IMR-90 (cell line): ENCODE results near the gene XPR1.

ENCODE experiments used
- CHD1 ChIP-seq: IDR thresholded peaks from 2 replicates; pipeline ENCODE4 v1.6.1; 2012; ENCODE audit warnings: low read depth, low read length, improper control_type of control experiment
- FOS ChIP-seq: fragments of 150-350 bp; IDR thresholded peaks from 2 replicates; pipeline ENCODE4 v1.6.1; 2016; ENCODE audit warnings: low read depth, low read length
- MAZ ChIP-seq: IDR thresholded peaks from 2 replicates; pipeline ENCODE4 v1.6.1; 2012; ENCODE audit warnings: low read depth, mild to moderate bottlenecking, low read length, improper control_type of control experiment, moderate library complexity, borderline replicate concordance
- MXI1 ChIP-seq: IDR thresholded peaks from 2 replicates; pipeline ENCODE4 v1.6.1; 2012; ENCODE audit warnings: low read depth, mild to moderate bottlenecking, low read length, moderate library complexity, borderline replicate concordance
- POLR2A ChIP-seq: IDR thresholded peaks from 2 replicates; pipeline ENCODE4 v1.6.1; 2012; ENCODE audit warnings: mild to moderate bottlenecking, low read depth, low read length
- RAD21 ChIP-seq: IDR thresholded peaks from 2 replicates; pipeline ENCODE4 v1.6.1; 2012; ENCODE audit warnings: low read length, improper control_type of control experiment
- RCOR1 ChIP-seq: IDR thresholded peaks from 2 replicates; pipeline ENCODE4 v1.6.1; 2012; ENCODE audit warnings: mild to moderate bottlenecking, low read length, improper control_type of control experiment; ENCODE audit not compliant: insufficient replicate concordance
- RFX5 ChIP-seq: IDR thresholded peaks from 2 replicates; pipeline ENCODE4 v1.8.0; 2012; ENCODE audit warnings: low read depth, mild to moderate bottlenecking, low read length, moderate library complexity
- SMC3 ChIP-seq: fragments of 150-350 bp; IDR thresholded peaks from 2 replicates; pipeline ENCODE4 v1.6.1; 2016; ENCODE audit warnings: low read depth, mild to moderate bottlenecking, antibody characterized with exemption, low read length, moderate library complexity
- TF ChIP-seq, protein P1 (sequence below): fragments of 150-350 bp; IDR thresholded peaks from 2 replicates; pipeline ENCODE4 v1.6.1; 2016; ENCODE audit warnings: low read depth, mild to moderate bottlenecking, low read length, moderate library complexity, borderline replicate concordance
- TF ChIP-seq, protein P2 (sequence below): conservative IDR thresholded peaks from 2 replicates; pipeline ENCODE4 v1.5.1; 2012; ENCODE audit warnings: mild to moderate bottlenecking, low read depth, low read length, improper control_type of control experiment

DNA sequence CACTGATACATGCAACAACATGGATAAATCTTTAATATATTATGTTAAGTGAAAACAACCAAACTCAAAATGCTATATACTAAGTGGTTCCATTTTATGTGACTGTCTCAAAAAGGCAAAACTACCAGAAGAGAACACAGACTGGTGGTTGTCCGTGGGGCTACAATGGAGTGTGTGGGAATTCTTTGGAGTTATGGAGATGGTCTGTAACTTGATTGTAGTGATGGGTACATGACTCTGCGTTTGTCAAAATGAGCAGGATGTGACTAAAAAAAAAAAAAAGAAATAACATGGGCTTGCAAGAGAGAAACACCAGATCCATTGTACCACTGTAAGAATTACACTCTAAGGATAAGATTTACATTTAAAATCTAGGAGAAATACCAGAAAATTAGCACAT, 228.7 kb downstream of the XPR1 start:
- TF ChIP-seq RFX5 = no peak
- TF ChIP-seq, protein P1, sequence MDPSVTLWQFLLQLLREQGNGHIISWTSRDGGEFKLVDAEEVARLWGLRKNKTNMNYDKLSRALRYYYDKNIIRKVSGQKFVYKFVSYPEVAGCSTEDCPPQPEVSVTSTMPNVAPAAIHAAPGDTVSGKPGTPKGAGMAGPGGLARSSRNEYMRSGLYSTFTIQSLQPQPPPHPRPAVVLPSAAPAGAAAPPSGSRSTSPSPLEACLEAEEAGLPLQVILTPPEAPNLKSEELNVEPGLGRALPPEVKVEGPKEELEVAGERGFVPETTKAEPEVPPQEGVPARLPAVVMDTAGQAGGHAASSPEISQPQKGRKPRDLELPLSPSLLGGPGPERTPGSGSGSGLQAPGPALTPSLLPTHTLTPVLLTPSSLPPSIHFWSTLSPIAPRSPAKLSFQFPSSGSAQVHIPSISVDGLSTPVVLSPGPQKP = no peak
- no peak for TF ChIP-seq RAD21
- TF ChIP-seq FOS = no peak
- TF ChIP-seq, protein P2, sequence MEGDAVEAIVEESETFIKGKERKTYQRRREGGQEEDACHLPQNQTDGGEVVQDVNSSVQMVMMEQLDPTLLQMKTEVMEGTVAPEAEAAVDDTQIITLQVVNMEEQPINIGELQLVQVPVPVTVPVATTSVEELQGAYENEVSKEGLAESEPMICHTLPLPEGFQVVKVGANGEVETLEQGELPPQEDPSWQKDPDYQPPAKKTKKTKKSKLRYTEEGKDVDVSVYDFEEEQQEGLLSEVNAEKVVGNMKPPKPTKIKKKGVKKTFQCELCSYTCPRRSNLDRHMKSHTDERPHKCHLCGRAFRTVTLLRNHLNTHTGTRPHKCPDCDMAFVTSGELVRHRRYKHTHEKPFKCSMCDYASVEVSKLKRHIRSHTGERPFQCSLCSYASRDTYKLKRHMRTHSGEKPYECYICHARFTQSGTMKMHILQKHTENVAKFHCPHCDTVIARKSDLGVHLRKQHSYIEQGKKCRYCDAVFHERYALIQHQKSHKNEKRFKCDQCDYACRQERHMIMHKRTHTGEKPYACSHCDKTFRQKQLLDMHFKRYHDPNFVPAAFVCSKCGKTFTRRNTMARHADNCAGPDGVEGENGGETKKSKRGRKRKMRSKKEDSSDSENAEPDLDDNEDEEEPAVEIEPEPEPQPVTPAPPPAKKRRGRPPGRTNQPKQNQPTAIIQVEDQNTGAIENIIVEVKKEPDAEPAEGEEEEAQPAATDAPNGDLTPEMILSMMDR = no peak
- no peak for TF ChIP-seq POLR2A
- TF ChIP-seq MXI1 = no peak
- TF ChIP-seq SMC3 = no peak
- TF ChIP-seq MAZ = no peak
- no peak for TF ChIP-seq RCOR1
- TF ChIP-seq CHD1 = no peak
